DMS53 treated with DMSO at 0.1 percent for 48 hours (cell line): ENCODE measurements around the gene PVALEF.
"Not testable (repeated sequence)": the region's sequence is repeated elsewhere in the genome, so short reads cannot be mapped to it uniquely, and the experiment has no call there.

ENCODE experiments used
- DNase-seq: peaks from one replicate; lab custom pipeline; 2025; ENCODE audit not compliant: unreplicated experiment; lab: John Stamatoyannopoulos, UW

PVALEF gene

DNA sequence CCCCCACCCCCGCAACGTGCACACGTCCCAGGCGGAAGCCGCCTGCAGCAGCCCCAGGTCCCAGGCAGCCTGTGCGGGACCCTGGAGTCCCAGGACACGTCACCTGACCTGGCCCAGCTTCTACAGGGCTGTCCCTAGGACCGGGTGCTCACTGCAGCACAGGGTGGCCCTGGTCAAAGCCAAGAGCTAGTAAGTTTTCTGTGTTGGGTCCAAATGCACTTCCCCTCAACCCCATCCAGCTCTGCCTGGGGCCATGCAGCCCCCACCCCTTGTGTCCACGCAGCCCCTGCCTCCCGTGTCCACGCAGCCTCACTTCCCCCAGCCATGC, 22.1 kb upstream of the PVALEF start:
- no peak for DNase-seq

DNA sequence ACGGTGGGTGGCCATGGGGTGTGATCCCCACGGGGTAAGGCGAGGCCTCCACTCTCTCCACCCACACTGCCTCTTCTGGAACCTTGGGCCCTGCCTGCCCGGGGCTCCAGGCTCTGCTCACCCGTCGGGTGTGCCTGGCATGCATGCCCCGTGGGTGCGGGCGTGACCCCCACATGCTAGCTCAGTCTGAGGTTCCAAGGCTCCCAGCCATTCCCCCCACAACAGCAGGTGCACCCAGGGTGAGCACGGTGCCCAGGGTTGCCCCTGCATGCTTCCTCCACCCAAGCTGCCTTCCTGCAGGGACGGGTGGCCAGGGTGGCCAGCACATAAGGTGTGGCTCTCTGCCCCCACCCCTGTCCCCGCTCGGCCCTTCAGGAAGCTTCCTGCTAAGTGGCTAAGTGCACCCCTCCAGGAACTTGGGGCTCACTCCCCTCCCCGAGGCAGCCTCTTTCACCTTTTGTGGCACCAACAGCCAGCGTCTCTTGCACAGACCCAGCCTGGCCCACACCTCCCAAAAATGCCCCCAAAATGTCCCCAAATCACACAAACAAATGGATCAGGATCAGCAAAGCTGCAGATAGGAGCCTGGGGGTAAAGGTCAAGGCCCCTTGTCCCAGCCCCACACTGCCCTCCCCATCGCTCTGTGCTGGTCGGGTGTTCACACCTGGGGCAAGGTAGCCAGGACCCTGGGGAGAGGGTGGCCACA, 21.4 kb upstream of the PVALEF start:
- no peak for DNase-seq

DNA sequence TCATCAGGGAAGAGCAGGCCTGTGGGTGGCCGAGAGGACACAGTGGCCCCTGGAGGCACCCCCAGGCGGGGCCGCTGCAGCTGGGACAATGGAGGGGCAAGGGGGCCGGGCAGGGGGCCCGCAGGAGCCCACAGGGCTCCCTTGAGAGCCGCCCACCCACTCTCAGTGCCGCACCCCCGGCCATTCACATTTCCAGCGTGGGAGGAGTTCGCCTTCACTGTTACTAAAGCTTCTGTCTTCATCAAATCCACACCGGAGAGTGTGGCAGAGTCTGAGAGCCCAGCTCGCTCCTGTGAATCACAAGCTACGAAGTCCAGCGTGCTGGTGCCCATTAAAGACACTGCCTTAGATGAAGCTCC, 20.9 kb upstream of the PVALEF start:
- DNase-seq: no peak

DNA sequence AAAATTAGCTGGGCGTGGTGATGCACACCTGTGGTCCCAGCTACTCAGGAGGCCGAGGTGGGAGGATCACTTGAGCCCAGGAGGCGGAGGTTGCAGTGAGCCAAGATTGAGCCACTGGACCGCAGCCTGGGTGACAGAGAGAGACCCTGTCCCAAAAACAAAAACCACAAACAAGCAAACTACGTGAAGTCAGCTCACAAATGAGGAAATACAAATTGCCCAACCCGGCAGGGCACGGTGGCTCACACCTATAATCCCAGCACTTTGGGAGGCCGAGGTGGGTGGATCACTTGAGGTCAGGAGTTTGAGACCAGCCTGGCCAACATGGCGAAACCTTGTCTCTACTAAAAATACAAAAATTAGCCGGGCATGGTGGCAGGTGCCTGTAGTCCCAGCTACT, 19.1 kb upstream of the PVALEF start:
- not testable (repeated sequence) for DNase-seq

DNA sequence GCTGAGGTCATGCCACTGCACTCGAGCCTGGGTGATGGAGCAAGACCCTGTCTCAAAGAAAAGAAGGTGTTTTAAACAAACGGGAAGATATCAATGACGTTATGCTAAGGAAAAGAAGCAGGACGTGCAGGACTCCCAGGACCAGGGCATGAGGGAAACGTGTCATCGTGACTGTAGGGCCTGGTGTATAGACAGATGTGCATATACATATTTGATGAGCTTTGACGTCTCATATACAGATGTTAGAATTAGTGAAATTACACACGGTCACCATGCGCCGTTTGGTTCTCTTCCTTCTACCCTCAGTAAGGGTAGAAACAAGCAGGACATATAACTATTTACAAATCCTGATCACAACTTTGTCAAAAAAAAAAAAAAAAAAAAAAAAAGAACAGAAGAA, 17.6 kb upstream of the PVALEF start:
- no peak for DNase-seq

DNA sequence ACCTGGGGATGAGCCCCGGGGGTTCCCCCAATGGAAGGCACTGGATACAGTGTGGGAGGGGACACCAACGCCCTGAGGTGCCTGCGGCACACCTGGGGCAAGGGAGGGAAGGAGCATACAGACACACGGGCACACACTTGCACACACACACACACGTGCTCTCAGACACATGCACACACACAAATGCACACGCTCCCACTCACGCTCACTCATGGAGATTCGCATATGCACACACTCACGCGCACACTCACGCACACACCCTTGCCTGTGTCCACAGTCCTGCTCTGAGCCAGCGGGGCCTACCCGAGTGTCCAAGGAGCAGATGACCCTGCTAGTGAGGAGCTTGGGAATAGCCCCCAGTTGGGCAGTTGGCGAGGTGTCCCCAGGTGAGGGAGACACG, 16.7 kb upstream of the PVALEF start:
- DNase-seq: no peak

DNA sequence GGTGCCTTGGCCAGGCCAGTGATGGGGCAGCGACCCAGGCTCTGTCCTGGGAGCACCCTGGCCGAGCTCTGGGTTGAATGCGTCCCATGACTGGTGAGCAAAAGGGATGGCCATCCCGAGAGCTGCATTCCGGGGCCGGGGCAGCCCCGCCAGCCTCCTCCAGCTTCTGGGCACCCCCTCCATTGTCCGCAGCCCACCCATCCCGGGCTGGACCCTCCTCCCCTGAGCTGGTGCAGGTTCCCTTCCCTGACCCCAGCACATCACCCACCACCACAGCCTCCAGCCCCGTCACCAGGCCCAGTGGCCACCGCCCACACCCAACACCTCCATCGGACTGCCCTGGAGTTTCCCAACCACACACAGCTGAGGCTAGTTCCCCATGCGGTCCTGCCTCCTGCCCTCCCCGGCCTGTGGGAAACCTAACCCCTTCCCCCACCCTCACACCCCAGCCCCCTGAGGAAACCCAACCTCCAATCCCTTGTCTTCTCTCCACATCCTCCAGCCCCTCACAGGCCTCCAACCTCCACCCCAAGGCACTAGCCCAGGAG, 16.2 kb upstream of the PVALEF start:
- DNase-seq: no peak

DNA sequence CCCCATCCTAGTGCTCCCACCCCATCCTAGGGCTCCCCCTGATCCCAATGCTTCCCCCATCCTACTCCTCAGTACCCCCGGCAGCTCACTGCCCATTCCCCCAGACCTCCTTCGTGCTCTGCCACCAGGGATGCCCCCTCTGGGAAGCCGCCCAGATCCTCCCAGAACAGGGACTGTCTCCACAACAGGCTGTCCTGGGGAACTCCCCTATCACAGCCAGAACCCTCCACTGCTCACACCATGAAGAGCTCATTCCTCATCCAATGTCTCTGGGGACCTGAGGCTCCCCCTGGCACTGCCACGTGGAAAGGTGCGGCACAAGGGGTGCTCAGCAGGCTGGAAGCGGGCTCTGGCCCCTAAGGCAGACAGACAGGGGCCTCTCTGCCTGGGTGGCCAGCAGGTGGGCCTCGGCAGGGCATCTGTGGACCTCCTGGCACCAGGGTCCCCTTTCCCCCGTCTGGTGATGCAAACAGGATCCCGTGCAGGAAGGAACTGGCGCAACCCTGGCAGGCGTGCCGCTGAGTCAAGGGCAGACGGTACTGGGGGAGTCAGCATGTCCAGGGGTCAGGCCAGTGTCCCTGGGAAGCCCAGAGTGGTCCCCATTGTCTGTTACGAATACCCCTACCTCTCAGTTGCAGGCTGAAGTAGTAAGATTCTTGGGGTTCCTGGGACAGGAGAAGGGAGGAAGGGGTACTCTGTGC, 14.8 kb upstream of the PVALEF start:
- no peak for DNase-seq

DNA sequence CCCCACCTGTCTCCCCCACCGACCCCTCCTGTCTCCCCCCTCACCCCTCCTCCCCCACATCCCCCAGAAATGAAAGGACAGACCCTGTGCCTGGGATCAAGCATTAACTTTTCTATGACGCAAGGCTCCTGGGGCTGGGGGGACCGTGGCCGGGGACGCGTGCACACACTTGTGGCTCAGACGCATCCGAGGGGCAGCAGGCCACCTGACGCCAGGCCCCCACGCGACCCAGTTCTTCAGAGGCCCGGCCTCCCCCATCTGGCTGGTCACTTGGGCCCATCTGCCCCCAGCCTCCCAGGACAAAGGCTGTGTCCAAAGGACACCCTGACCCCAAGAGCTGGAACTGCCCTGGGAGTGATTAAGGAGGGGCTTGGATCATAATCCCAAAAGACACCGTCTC, 14.0 kb upstream of the PVALEF start:
- no peak for DNase-seq

DNA sequence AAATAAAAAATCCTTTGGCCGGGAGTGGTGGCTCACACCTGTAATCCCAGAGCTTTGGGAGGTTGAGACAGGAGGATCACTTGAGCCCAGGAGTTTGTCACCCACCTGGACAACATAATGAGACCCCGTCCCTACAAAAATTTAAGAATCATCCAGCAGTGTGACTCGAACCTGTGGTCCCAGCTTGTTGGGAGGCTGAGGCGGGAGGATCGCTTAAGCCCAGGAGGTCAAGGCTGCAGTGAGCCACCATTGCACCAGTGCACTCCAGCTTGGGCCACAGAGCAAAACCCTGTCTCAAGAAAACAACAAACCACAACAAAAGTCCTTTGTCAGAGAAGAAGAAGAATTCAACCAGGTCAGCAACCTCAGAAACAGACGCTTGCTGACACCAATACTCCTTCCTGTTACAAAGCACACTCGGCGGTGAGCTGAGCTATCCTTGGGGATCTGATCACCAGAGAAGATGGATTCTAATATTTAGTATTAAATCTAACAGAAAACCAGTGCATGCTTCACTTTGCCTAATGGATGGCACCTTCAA, 12.9 kb upstream of the PVALEF start:
- no peak for DNase-seq

DNA sequence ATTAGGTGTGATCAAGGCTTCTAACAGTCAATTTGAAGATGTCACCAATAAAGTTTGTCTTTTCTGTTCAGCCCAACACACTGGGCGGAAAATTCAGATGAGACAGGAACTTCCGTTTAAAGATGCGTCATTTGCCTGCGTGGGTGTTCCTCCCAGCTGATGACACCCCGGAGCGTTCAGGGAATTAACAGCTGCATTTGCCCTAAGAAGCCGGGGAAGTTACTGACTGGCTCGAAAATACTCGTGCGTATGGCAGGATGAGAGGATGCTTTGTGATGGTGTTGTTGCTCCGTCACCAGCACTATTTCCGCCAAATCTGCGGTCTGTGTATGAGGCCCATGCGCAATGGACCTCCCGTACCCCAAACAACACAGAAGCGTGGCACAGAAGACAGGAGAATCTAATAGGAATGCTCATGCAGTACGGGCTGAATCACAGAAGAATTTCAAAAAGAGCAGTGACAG, 11.9 kb upstream of the PVALEF start:
- DNase-seq: no peak

DNA sequence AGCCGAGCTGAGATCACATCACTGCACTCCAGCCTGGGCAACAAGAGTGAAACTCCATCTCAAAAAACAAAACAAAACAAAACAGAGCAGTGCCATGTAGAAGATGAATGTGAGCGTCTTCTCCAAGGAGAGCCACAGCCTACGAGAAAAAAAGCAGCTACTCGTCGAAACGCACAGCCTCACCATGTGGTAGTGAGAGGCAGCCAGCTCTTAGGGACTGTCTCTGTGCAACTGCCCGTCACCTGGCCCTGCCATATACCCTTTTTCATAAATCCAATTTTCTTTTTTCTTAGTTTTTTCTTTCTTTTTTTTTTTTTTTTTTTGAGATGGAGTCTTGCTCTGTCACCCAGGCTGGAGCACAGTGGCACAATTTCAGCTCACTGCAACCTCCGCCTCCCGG, 11.3 kb upstream of the PVALEF start:
- DNase-seq: not testable (repeated sequence)

DNA sequence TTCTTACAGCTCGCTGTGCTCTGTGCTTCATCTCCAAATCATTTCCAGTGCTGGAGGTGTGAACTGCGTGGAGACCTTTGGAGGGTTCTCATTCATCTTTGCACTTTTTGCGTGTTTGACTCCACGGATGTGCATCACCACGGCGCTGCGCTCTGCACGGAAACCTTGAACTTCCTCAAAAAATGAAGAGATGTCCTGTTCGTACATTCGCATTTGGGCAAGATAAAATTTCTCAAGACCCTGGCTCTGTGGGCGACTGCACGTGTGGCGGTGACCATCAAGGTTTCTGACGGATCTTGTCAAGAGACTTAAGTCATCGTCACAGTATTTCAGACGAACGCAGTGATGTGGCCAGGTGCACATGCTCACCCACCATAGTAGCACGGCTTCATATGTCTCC, 10.3 kb upstream of the PVALEF start:
- DNase-seq: no peak

DNA sequence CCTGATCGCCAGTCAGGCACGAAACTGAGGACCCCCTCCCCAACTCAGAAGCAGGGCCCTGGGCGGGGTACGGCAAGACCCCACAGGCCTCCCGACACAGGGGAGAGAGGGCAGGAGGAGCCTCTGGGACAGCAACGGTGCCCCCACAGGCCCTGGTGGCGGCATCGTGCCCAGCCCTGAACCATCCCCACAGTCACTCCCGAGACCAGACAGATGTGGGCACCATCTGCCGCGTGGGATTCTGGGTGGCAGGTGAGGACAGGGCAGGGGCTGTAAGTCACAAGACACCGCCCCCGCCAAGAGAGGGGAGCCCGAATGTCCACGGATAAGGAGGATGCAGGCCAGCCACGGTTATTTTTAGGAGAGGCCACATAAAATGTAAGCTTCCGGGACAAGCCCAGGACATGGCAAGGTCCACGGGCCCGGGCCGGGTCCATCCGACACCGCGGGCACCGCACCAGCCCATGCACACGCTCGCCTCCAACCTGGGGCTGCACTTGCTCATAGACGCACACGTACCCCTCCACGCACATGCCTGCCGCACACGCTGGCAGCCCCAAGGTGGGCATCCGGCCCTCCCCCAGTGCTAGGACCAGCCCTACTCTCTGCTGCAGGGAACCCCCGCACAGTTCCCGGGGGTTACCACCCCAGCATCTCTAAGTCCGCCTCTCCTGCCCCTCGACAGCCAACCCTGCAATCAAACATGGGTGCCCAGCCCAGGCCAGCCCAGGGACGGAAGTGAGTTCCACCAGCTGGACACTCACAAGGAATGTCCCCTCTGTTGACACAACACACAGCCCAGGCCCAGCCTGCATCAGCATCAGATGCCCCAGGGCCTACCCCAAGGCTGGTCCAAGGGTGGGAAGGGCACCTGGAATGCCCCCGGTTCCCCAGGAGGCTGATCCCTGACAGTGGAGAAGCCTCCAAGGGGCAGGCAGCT, 8.2 kb upstream of the PVALEF start:
- no peak for DNase-seq

DNA sequence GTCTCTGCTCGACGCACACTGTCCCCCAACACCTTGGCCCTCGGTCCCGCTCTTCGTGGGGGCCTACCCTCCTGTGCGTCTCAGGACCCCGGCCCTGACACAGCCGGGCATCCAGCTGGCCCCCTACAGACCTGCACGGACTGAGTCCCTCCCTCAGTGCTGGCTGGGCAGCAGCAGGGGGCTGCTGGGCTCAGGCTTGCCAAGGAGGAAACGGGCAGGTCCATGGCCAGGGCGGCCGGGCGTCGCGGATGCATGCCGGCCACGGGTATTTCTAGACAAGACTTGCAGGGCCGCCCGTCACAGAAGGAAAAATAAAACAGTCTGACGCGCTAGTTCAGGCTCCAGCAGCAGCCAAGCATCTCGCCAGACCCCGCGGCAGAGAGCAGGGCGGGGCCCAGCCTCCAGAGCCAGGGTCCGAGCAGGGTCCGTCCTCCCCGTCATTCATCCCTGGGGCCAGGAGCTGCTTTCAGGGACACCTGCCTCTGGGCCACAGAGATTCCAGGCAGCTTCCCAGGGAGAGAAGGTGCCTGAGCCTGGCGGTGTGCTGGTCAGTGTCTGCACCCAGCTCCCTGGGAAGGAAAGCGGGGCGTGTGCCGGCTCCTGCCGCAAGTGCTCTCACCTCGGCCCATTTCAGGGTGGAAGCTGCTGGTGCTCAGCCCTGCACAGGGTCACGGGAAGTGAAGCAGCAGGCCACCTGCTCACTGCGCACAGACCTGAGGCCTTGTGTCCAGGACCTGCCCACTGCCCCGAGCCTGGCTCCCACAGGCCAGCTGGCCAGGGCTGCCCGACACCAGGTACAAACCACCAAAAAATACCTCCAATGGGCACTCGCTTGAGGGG, 7.2 kb upstream of the PVALEF start:
- DNase-seq: no peak

DNA sequence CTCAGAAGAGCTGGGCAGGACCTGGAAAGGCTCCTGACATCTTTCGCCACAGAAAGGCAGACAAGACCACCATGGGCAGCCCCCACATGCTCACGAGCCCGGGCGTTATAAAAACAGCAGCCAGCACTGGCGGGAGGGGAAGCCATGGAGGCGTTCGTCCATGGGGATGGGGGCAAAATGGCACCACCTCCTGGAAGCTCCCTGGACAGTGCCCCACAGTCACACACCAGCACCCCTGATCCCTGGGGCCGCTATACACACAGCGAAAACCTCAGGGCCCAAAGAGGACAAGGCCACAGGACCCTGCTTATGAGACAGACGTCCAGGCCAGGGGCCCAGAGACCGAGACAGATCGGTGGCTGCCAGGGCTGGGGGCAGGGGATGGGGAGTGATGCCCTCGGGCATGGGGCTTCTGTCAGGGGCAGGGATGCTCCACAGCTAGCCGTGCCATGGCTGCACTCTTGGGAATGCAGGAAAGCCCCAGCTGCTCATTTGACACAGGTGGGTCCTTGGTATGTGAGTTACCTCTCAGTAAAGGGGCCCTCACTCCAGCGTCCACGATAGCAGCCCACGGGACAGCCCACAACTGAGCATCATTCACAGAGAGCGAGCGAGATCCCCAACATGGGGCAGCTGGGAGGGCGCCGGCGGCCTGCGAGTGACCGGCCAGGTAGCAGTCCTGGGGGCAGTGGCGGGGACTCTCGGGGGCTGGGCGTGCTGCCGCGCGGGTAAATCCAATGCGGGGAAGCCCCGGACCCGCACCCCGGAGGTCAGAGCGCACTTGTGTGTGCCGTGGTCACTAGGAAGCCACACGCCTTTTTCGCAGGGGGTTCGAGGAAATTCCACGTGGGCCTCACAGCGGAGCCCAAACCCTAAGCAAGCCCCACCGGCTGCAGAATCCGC, 6.4 kb upstream of the PVALEF start:
- DNase-seq: no peak

DNA sequence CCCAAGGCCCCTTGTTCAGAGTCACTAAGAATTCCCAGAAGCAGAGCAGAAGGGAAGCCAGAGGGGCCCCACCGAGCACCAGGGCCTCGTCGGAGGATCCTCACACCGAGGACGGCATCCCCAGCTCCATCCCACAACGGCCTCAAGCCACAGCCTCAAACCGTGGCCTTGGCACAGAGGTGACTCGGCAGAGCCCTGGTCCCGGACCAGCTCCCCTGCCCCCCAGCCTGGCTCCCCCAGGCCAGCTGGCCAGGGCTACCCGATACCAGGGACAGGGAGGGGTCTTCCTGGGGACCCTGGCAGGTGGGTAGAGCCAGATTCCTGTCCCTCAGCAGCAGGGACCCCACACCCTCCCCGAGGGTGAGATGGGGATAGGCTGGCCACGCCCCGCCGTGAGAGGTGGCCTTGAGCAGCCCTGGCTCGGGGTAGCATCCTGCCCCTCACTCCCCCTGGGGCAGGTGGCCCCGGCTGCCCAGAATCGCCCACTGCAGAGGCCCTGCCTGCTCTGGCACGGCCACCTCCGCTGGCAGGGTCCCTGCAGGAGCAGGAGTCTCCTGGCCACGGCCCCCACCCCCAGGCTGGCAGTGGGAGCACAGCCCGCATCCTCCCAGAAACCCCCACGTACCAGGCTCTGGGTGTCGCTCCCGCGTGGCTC, 5.6 kb upstream of the PVALEF start:
- DNase-seq: no peak

DNA sequence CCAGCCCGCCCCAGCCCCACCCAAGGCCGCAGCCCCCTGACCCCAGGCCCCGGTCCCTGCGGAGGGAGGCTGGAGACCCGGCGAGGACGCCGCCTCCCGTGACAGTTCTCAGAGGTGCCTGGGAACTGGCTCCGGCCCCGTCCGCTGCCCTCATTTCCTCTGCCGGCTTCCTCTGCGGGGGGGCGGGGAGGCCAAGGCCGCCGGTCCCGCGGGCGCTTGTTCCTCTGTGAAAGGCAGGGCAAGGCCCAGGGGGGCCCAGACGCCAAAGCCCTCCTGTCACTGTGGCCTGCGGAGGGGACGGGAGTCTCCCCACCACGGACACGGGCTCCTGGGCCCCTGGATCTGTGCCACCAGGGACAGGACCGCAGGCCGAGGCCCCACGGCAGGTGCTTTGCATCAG, 5.0 kb upstream of the PVALEF start:
- no peak for DNase-seq
